Measurements from ENCODE around the gene KIAA1328.

Gene KIAA1328

GRCh38 chr18:36950960-36951359 is 122.0 kb downstream of the KIAA1328 start:
- Histone ChIP-seq H3K27me3 (ENCODE audit: insufficient read depth, low read length) (no peaks in the 10 kb centered on the region), H3K9me3 (ENCODE audit: insufficient read depth, low read depth, low read length) (no peaks in the 10 kb centered on the region), H3K4me3 (ENCODE audit: low read length) (no peak overlapping the region), H3K9ac (ENCODE audit: low read depth, low read length) (no peak overlapping the region), H3K36me3 (ENCODE audit: insufficient read depth, low read length) (no peaks in the 10 kb centered on the region), H3K27ac (ENCODE audit: low read depth, low read length) (no peak overlapping the region), H3K4me1 (ENCODE audit: insufficient read depth, low read length) (peaks cover 47% of the 10 kb centered on the region)
- 80% methylated on average over 2 of the region's 2 CpGs for WGBS

GRCh38 chr18:36953047-36953446 is 124.1 kb downstream of the KIAA1328 start:
- Histone ChIP-seq H3K4me1 (ENCODE audit: insufficient read depth, low read length) (peaks cover 29% of the 10 kb centered on the region), H3K9me3 (ENCODE audit: insufficient read depth, low read depth, low read length) (no peaks in the 10 kb centered on the region), H3K4me3 (ENCODE audit: low read length) (no peak overlapping the region), H3K9ac (ENCODE audit: low read depth, low read length) (no peak overlapping the region), H3K27me3 (ENCODE audit: insufficient read depth, low read length) (no peaks in the 10 kb centered on the region), H3K27ac (ENCODE audit: low read depth, low read length) (no peak overlapping the region), H3K36me3 (ENCODE audit: insufficient read depth, low read length) (no peaks in the 10 kb centered on the region)
- WGBS, result no CpG with 5 or more reads among the region's 1 CpG

GRCh38 chr18:36960038-36960437 is 131.1 kb downstream of the KIAA1328 start:
- H3K9me3 ChIP-seq (ENCODE audit: insufficient read depth, low read depth, low read length), result peaks cover 19% of the 10 kb centered on the region
- peaks cover 4% of the 10 kb centered on the region; the same call in 1 of the 2 replicates for H3K36me3 ChIP-seq (ENCODE audit: insufficient read depth, low read length)
- H3K27ac ChIP-seq (ENCODE audit: low read depth, low read length), result no peak overlapping the region
- H3K4me3 ChIP-seq (ENCODE audit: low read length), result no peak overlapping the region
- H3K9ac ChIP-seq (ENCODE audit: low read depth, low read length), result no peak overlapping the region
- WGBS, result 92% methylated on average over 9 of the region's 9 CpGs
- H3K27me3 ChIP-seq (ENCODE audit: insufficient read depth, low read length), result no peaks in the 10 kb centered on the region
- peaks cover 6% of the 10 kb centered on the region; the same call in 1 of the 2 replicates for H3K4me1 ChIP-seq (ENCODE audit: insufficient read depth, low read length)

DNA sequence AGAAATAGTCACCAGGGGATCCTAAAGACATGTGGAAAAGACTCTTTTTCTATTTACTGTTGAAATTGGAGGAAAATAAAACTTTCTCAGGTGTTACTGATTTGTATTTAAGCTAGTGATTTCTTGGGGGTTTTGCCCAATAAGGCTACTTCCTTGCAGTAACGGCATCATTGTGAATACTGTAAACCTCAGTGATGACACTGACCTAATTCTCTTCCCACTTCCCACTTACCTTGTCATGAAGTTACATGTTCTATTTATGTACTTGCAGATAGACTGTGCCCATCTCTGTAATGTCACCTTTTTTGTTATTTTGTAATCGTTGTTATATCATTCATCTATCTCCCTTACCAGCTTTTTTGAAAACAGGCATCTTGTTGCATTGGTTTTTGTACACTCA is 134.5 kb downstream of the KIAA1328 start:
- peaks cover 4% of the 10 kb centered on the region; the same call in 1 of the 2 replicates for H3K36me3 ChIP-seq (ENCODE audit: insufficient read depth, low read length)
- H3K9ac ChIP-seq (ENCODE audit: low read depth, low read length), result no peak overlapping the region
- no peaks in the 10 kb centered on the region for H3K27me3 ChIP-seq (ENCODE audit: insufficient read depth, low read length)
- no peak overlapping the region for H3K4me3 ChIP-seq (ENCODE audit: low read length)
- 80% methylated on average over 2 of the region's 2 CpGs for WGBS
- H3K4me1 ChIP-seq (ENCODE audit: insufficient read depth, low read length), result peaks cover 6% of the 10 kb centered on the region; the same call in 1 of the 2 replicates
- H3K9me3 ChIP-seq (ENCODE audit: insufficient read depth, low read depth, low read length), result peaks cover 20% of the 10 kb centered on the region
- no peak overlapping the region for H3K27ac ChIP-seq (ENCODE audit: low read depth, low read length)

- Histone ChIP-seq H3K27me3 (ENCODE audit: insufficient read depth, low read length) (no peaks in the 10 kb centered on the region), H3K4me1 (ENCODE audit: insufficient read depth, low read length) (no peaks in the 10 kb centered on the region), H3K36me3 (ENCODE audit: insufficient read depth, low read length) (no peaks in the 10 kb centered on the region), H3K9me3 (ENCODE audit: insufficient read depth, low read depth, low read length) (peaks cover 5% of the 10 kb centered on the region; the same call in 1 of the 2 replicates), H3K4me3 (ENCODE audit: low read length) (no peak overlapping the region), H3K27ac (ENCODE audit: low read depth, low read length) (no peak overlapping the region), H3K9ac (ENCODE audit: low read depth, low read length) (no peak overlapping the region)
- WGBS, result 97% methylated on average over 2 of the region's 3 CpGs
Measured at GRCh38 chr18:36974686-36975085, 145.8 kb downstream of the KIAA1328 start.

GRCh38 chr18:36977121-36977520 is 148.2 kb downstream of the KIAA1328 start:
- peaks cover 3% of the 10 kb centered on the region; the same call in 1 of the 2 replicates for H3K9me3 ChIP-seq (ENCODE audit: insufficient read depth, low read depth, low read length)
- H3K27ac ChIP-seq (ENCODE audit: low read depth, low read length), result no peak overlapping the region
- no peaks in the 10 kb centered on the region for H3K4me1 ChIP-seq (ENCODE audit: insufficient read depth, low read length)
- no peaks in the 10 kb centered on the region for H3K27me3 ChIP-seq (ENCODE audit: insufficient read depth, low read length)
- H3K9ac ChIP-seq (ENCODE audit: low read depth, low read length), result no peak overlapping the region
- WGBS, result 87% methylated on average over 2 of the region's 2 CpGs
- no peaks in the 10 kb centered on the region for H3K36me3 ChIP-seq (ENCODE audit: insufficient read depth, low read length)
- H3K4me3 ChIP-seq (ENCODE audit: low read length), result no peak overlapping the region

GRCh38 chr18:36993068-36993467 is 164.1 kb downstream of the KIAA1328 start:
- Histone ChIP-seq H3K36me3 (ENCODE audit: insufficient read depth, low read length) (no peaks in the 10 kb centered on the region), H3K9ac (ENCODE audit: low read depth, low read length) (no peak overlapping the region), H3K27me3 (ENCODE audit: insufficient read depth, low read length) (no peaks in the 10 kb centered on the region), H3K4me3 (ENCODE audit: low read length) (no peak overlapping the region), H3K9me3 (ENCODE audit: insufficient read depth, low read depth, low read length) (no peaks in the 10 kb centered on the region), H3K4me1 (ENCODE audit: insufficient read depth, low read length) (no peaks in the 10 kb centered on the region), H3K27ac (ENCODE audit: low read depth, low read length) (no peak overlapping the region)

DNA sequence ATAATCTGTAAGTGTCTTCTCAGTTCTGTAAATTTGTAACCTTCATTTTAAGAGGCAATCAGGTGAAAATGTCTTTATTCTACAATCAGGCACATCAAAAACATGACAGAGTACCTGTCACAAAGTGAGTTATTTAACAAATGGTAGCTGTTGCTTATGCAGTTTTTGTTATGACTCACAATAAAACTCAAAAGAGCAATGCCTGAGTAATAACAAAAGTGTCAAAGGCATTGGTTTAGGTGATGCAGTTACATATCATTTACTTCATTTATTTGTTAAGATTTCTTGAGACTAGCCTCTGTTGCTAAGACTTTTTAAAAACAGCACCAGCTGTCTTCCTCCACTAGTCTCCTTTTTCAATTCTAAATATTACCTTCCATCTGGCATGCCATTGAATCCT is 177.8 kb downstream of the KIAA1328 start:
- no peak overlapping the region for H3K27ac ChIP-seq (ENCODE audit: low read depth, low read length)
- H3K4me3 ChIP-seq (ENCODE audit: low read length), result no peak overlapping the region
- no peaks in the 10 kb centered on the region for H3K27me3 ChIP-seq (ENCODE audit: insufficient read depth, low read length)
- H3K9me3 ChIP-seq (ENCODE audit: insufficient read depth, low read depth, low read length), result no peaks in the 10 kb centered on the region
- peaks cover 6% of the 10 kb centered on the region; the same call in 1 of the 2 replicates for H3K4me1 ChIP-seq (ENCODE audit: insufficient read depth, low read length)
- H3K9ac ChIP-seq (ENCODE audit: low read depth, low read length), result no peak overlapping the region
- H3K36me3 ChIP-seq (ENCODE audit: insufficient read depth, low read length), result no peaks in the 10 kb centered on the region

DNA sequence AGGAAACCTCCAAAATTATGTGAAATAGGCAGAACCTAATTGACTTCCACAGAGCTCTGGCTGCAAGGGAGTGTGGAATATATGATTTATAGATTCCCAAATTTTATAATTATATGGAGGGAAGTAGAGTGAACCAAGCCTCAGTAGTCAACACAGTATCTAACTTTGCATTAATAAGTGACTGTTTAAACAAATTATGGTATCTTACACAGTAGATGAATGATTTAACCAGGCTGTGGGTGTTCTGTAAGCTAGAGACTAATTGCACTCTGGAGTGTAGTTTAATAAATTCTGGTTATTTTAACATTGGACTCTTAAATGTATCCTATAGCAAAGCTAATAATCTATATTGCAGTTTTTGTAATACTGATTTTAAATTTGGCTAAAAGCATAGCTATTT is 183.5 kb downstream of the KIAA1328 start:
- peaks cover 6% of the 10 kb centered on the region; the same call in 1 of the 2 replicates for H3K4me1 ChIP-seq (ENCODE audit: insufficient read depth, low read length)
- no peak overlapping the region for H3K27ac ChIP-seq (ENCODE audit: low read depth, low read length)
- H3K36me3 ChIP-seq (ENCODE audit: insufficient read depth, low read length), result no peaks in the 10 kb centered on the region
- H3K9ac ChIP-seq (ENCODE audit: low read depth, low read length), result no peak overlapping the region
- no peak overlapping the region for H3K4me3 ChIP-seq (ENCODE audit: low read length)
- H3K9me3 ChIP-seq (ENCODE audit: insufficient read depth, low read depth, low read length), result no peaks in the 10 kb centered on the region
- H3K27me3 ChIP-seq (ENCODE audit: insufficient read depth, low read length), result no peaks in the 10 kb centered on the region

DNA sequence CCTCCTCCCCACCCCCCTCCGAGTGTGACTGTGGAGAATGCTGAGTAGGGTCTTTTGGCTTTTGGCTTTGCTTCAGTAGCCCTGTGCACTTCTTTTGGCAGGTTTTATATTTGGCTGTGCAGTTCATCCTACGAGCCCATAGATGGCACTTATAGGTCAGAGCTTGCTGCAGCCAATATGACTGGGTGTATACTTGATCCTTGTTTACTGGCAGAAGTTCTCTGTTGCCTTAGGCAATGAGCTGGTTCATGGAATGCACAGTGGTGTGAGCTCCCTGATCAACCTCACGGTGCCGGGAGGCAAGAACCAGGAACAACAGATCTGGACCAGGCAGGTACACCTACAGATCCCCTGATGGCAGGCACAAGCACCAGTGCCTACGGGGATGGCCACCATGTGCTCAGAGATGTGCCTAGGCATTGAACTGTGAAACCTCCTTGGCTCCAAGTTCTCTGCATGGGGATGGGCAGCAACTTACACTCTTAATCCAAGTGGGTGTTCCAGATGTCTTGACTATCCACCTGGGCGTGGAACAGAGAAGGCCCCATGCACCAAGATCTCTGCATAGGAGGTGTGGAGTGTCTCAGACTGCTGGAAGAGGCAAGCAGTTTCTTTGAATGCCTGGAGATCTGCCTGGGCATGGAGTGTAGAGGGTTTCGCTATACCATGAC is 190.4 kb downstream of the KIAA1328 start:
- Histone ChIP-seq H3K4me1 (ENCODE audit: insufficient read depth, low read length) (no peaks in the 10 kb centered on the region), H3K27me3 (ENCODE audit: insufficient read depth, low read length) (no peaks in the 10 kb centered on the region), H3K9me3 (ENCODE audit: insufficient read depth, low read depth, low read length) (no peaks in the 10 kb centered on the region), H3K27ac (ENCODE audit: low read depth, low read length) (no peak overlapping the region), H3K4me3 (ENCODE audit: low read length) (no peak overlapping the region), H3K9ac (ENCODE audit: low read depth, low read length) (no peak overlapping the region), H3K36me3 (ENCODE audit: insufficient read depth, low read length) (no peaks in the 10 kb centered on the region)
- 86% methylated on average over 6 of the region's 7 CpGs for WGBS

DNA sequence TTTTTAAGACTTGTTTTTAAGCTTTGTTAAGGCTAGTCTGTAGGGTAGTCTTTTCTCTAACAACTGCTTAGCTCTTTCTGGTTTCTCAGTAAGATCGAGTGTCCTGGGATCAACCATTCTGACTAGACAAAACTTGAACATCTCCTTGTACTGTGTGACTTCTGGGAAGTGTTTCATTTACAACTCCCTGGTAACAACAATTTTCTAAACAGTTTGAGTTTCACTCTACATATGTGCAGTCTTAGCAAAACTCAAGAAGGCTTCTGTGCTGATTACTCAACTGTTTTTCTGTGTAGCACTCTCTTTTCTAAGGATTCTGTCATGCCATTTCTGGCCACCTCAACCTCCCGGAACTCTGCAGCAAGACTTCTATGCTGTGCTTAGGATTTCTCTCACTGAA is 204.5 kb downstream of the KIAA1328 start:
- WGBS, result 93% methylated on average over 2 of the region's 2 CpGs
- H3K36me3 ChIP-seq (ENCODE audit: insufficient read depth, low read length), result no peaks in the 10 kb centered on the region
- H3K9me3 ChIP-seq (ENCODE audit: insufficient read depth, low read depth, low read length), result peaks cover 2% of the 10 kb centered on the region; the same call in 1 of the 2 replicates
- no peak overlapping the region for H3K9ac ChIP-seq (ENCODE audit: low read depth, low read length)
- H3K27ac ChIP-seq (ENCODE audit: low read depth, low read length), result no peak overlapping the region
- H3K27me3 ChIP-seq (ENCODE audit: insufficient read depth, low read length), result no peaks in the 10 kb centered on the region
- H3K4me1 ChIP-seq (ENCODE audit: insufficient read depth, low read length), result no peaks in the 10 kb centered on the region; the same call in 1 of the 2 replicates
- H3K4me3 ChIP-seq (ENCODE audit: low read length), result no peak overlapping the region

DNA sequence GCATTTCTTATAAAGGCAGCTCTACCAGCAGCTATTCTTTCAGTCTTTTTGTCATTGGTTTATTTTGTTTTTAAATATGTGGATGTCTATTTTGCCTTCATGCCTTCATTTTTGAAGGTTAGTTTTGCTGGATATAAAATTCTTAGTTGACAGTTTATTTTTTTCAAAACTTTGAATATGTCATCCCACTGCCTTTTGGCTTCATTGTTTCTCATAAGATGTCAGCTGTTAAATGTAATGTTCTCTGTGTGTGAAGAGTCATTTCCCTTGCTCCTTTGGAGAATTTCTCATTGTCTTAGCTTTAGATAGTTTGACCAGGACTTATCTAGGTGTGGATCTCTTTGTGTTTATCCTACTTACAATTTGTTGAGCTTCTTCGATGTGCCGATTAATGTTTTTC is 213.5 kb downstream of the KIAA1328 start:
- Histone ChIP-seq H3K9me3 (ENCODE audit: insufficient read depth, low read depth, low read length) (peaks cover 33% of the 10 kb centered on the region), H3K27ac (ENCODE audit: low read depth, low read length) (no peak overlapping the region), H3K9ac (ENCODE audit: low read depth, low read length) (no peak overlapping the region), H3K4me1 (ENCODE audit: insufficient read depth, low read length) (peaks cover 3% of the 10 kb centered on the region; the same call in 1 of the 2 replicates), H3K27me3 (ENCODE audit: insufficient read depth, low read length) (no peaks in the 10 kb centered on the region), H3K36me3 (ENCODE audit: insufficient read depth, low read length) (no peaks in the 10 kb centered on the region), H3K4me3 (ENCODE audit: low read length) (no peak overlapping the region)
- 93% methylated on average over 2 of the region's 2 CpGs for WGBS

All from HUES64 (cell line).